NCI-H2196 treated with DMSO at 0.1 percent for 48 hours (cell line): ENCODE measurements around the gene ZNF580.

Experiments used
- DNase-seq: peaks from one replicate; lab custom pipeline; 2025; ENCODE audit not compliant: unreplicated experiment; lab: John Stamatoyannopoulos, UW

ZNF580 gene

GRCh38 chr19:55658846-55659459 is 18.2 kb downstream of the ZNF580 start:
- no peak for DNase-seq

- DNase-seq, result no peak
Observed at GRCh38 chr19:55659822-55660221, 19.0 kb downstream of the ZNF580 start.

- DNase-seq, result no peak
Observed at GRCh38 chr19:55660404-55660803, 19.6 kb downstream of the ZNF580 start.

DNA sequence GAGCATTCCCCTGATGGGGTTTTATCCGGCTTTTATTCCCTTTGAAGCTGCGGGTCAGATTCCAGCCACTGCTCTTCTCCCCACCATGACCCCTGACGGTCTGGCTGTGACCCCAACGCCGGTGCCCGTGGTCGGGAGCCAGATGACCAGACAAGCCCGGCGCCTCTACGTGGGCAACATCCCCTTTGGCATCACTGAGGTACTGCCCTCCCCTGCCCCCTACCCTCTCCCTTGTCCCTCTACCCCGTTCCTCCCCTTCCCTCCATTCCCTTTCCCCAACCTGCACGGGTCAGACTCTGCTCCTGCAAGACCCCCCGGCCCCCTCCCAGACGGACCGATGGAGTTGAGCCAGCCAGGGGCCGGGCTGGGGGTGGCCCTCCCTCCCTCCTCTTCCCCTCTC is 20.2 kb downstream of the ZNF580 start:
- DNase-seq, result no peak

- no peak for DNase-seq
Observed at GRCh38 chr19:55661826-55662225, 21.0 kb downstream of the ZNF580 start.

DNA sequence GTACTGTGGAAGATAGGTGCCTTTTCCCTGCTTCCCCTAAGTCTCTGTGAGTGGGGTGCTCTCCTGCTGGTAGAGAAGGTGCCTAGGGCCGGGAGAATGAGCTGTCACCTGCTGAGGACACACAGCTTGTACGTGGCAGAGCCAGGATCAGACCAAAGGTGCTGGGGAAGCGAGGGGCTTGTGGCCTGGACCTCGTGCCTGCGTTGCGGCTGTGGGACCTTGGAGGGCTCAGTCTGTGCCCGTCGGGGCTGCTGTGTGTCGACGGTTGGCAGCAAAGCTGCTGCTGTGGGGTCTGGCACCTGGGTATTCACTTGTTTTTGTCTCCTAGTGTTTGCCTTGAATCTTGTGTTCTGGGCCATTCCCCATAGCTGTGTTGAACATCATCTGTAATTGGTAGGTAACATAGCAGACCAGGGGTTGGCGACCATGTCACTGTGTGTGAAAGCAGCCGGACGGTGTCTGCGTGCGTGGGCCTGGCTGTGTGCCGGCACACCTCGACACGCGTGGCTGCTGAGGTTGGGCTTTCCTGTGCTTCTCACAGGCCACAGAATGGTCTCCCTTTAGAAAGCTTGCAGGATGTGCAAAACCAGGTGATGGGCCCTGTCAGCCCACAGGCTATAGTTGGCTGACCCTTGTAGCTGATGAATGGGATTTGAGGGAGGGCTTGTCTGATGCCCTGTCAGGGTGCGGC is 23.2 kb downstream of the ZNF580 start:
- DNase-seq, result no peak

GRCh38 chr19:55666343-55667005 is 25.7 kb downstream of the ZNF580 start:
- DNase-seq, result no peak

GRCh38 chr19:55667006-55667381 is 26.2 kb downstream of the ZNF580 start:
- DNase-seq, result no peak

GRCh38 chr19:55667511-55667910 is 26.7 kb downstream of the ZNF580 start:
- no peak for DNase-seq

- DNase-seq, result no peak
Observed at GRCh38 chr19:55667958-55668357, 27.2 kb downstream of the ZNF580 start.

DNA sequence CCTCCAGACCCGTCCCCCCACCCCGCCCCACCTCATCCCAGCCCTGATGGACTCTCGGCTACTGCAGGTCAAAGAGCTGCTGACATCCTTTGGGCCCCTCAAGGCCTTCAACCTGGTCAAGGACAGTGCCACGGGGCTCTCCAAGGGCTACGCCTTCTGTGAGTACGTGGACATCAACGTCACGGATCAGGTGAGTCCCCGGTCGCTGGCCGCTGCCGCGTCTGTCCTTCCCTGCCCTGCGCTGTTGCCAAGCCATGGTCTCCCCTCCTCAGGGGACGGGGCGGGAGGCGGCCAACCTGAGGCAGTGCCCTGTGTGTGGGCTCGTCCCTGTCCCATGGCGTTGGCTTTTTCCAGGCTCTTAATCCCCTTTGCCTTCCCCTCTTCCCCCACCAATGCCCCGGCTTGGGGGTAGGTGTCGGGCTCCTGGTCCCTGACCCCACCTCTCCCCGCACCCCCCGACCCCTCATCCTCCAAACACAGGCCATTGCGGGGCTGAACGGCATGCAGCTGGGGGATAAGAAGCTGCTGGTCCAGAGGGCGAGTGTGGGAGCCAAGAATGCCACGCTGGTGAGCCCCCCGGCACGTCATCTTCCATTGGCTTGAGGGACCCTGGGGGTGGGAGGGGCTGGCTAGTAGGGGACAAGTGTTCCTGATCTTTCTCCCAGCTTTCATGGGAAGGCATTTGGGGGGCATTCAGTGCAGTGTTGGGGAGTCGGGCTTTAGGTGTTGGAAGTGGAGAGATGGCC is 28.0 kb downstream of the ZNF580 start:
- no peak for DNase-seq

- no peak for DNase-seq
Observed at GRCh38 chr19:55669418-55670279, 28.8 kb downstream of the ZNF580 start.

DNA sequence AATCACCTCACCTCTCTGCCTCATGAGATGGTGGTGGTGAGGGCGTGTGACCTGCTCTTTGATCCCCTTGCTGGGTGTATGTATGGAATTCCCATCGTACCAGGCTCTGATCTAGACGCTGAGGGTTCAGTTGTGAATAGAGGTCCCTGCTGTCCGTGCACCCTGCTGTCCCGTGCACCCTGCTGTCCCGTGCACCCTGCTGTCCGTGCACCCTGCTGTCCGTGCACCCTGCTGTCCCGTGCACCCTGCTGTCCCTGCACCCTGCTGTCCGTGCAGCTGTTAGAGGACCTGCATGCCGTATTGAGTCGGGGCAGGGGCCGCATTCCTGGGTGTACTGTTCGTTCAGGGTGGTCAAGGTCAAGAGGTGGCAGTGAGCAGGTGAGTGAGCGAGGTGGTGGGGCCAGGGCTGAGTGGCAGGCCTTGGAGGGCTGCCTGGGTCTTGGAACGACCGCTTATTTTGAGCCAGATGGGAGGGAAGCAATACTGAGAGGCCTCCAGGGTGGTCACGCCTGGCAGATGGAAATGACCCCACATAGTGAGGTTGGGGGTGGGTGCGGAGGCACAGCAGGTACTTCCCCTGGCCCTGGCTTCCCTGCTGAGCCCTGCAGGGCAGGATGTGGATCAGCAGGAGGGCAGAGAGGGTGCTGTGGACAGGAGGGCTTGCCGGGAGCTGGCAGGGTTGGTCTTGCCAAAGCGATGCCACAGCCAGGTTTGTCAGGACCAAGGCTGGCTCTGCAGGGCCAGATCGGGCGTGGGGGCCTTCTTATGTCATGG is 29.7 kb downstream of the ZNF580 start:
- no peak for DNase-seq

- DNase-seq, result no peak
Observed at GRCh38 chr19:55671054-55671378, 30.2 kb downstream of the ZNF580 start.

- DNase-seq, result no peak
Observed at GRCh38 chr19:55672418-55672817, 31.6 kb downstream of the ZNF580 start.

DNA sequence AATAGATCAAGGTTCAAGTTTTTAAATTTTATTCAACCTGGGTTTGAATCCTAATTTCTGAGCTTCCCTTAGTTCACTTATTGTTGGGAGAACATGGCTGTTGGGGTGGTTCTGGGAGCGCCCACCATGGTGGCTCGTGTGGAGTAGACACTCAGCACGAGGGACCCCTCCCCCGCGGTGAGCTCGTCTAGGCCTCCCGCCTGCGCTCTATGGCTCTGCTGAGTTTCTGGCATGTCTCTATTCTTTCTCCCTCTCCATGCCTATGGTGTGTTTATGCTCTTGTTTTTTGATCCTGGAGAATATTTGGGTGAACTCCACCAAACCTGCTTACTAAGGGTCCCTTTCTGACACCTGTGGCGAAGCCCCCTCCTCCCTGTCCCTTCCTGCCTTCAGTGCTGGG is 32.7 kb downstream of the ZNF580 start:
- no peak for DNase-seq

DNA sequence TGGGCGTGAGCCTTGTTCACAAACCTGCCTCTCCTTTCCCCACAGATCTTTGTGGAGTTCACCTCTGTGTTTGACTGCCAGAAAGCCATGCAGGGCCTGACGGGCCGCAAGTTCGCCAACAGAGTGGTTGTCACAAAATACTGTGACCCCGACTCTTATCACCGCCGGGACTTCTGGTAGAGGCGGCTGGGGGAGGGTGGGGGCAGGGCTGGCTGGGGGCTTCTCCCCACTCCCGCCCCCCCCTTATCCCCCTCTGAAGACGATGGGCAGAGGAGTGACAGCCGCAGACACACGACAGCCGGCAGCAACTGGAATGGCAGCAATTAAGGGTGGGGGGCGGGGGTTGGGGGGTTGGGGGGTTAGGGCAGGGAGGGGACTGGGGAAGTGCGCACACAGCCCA is 33.1 kb downstream of the ZNF580 start:
- no peak for DNase-seq

DNA sequence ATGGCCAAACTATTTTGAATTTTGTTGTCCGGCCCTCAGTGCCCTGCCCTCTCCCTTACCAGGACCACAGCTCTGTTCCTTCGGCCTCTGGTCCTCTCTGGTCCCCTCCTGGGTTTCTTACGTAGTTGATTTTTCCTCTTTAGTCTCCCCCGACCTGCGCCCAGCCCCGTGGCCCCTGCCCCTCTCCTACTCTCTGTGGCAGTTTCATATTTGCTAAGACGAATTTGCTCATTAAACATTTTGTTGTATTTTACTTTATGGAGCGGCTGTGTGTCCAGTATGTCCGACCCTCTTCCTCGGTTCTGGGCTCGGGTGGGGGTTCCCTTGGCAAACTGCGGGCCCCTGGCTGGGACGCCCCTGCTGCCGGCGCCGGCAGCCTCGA is 33.6 kb downstream of the ZNF580 start:
- DNase-seq, result no peak

- DNase-seq, result peak; percentile 93
Observed at GRCh38 chr19:55674841-55675660, 34.2 kb downstream of the ZNF580 start, which contains the start of gene EPN1. TSS of gene EPN1 (plus strand) at chr19:55675226. CDS start at chr19:55678628, 3,402 bp downstream.
